CD8-positive, alpha-beta memory T cell (primary cell): Measurements from ENCODE around the gene ATOSA. TPM values are rescaled to one million over a fixed set of nuclear protein-coding genes. Genes with fewer than 3 reads are reported as not detected.

Source experiments
- CTCF ChIA-PET: fragments of 350-600 bp; sonication (Branson Sonifier 250); formaldehyde crosslinking; loops from one replicate; lab custom pipeline; 2021; ENCODE audit warnings: antibody characterized with exemption; lab: Charles Lee
- POLR2A ChIA-PET: fragments of 350-600 bp; sonication (Branson Sonifier 250); formaldehyde crosslinking; loops from one replicate; lab custom pipeline; 2021; ENCODE audit warnings: antibody characterized with exemption; lab: Charles Lee
- DNase-seq, 5 donors: peaks; one replicate each; pipeline versions ENCODE4 v3.0.0 to v3.0.0-alpha.2; 2020 to 2022; ENCODE audit warnings: mixed read lengths in 1 of 5
- H3K27ac ChIP-seq: one replicate; pipeline ENCODE4 v1.7.0; 2013; ENCODE audit warnings: low read depth, mild to moderate bottlenecking, low read length, moderate library complexity
- H3K27me3 ChIP-seq: 2 replicates; pipeline ENCODE4 v1.7.0; 2013; ENCODE audit warnings: low read length, mild to moderate bottlenecking; ENCODE audit not compliant: insufficient read depth, poor library complexity, severe bottlenecking
- H3K36me3 ChIP-seq: 2 replicates; pipeline ENCODE4 v1.7.0; 2013; ENCODE audit warnings: mild to moderate bottlenecking, low read length, moderate library complexity; ENCODE audit not compliant: insufficient read depth
- H3K4me1 ChIP-seq: 2 replicates; pipeline ENCODE4 v1.7.0; 2013; ENCODE audit warnings: mild to moderate bottlenecking, low read length, moderate library complexity; ENCODE audit not compliant: insufficient read depth
- H3K4me3 ChIP-seq: 2 replicates; pipeline ENCODE4 v1.7.0; 2013; ENCODE audit warnings: mild to moderate bottlenecking, low read length
- H3K9me3 ChIP-seq: 2 replicates; pipeline ENCODE4 v1.7.0; 2013; ENCODE audit warnings: mild to moderate bottlenecking, low read length
- H3K27ac Mint-ChIP-seq, 8 donors: one replicate each; pipeline ENCODE4 v1.8.0; 2020 to 2021; ENCODE audit warnings: mixed read lengths in 8 of 8, mild to moderate bottlenecking in 6 of 8, inconsistent platforms in 3 of 8, moderate library complexity in 3 of 8
- H3K27me3 Mint-ChIP-seq, 2 donors: one replicate each; pipeline ENCODE4 v1.8.0; 2020 to 2021; ENCODE audit warnings: mixed read lengths in 2 of 2, mild to moderate bottlenecking in 1 of 2, moderate library complexity in 1 of 2
- H3K36me3 Mint-ChIP-seq, 3 donors: one replicate each; pipeline ENCODE4 v1.8.0; 2020 to 2021; ENCODE audit warnings: mixed read lengths in 3 of 3, inconsistent platforms in 1 of 3, mild to moderate bottlenecking in 1 of 3
- H3K4me1 Mint-ChIP-seq, 3 donors: one replicate each; pipeline ENCODE4 v1.8.0; 2020 to 2021; ENCODE audit warnings: mixed read lengths in 3 of 3, inconsistent platforms in 1 of 3, mild to moderate bottlenecking in 1 of 3
- H3K4me3 Mint-ChIP-seq, 7 donors: one replicate each; pipeline ENCODE4 v1.8.0; 2020 to 2021; ENCODE audit warnings: mixed read lengths in 7 of 7, mild to moderate bottlenecking in 6 of 7, moderate library complexity in 4 of 7, inconsistent platforms in 2 of 7
- H3K9me3 Mint-ChIP-seq, 5 donors: one replicate each; pipeline ENCODE4 v1.8.0; 2020 to 2022; ENCODE audit warnings: mixed read lengths in 5 of 5, mild to moderate bottlenecking in 3 of 5, moderate library complexity in 2 of 5, inconsistent platforms in 1 of 5
- polyA plus RNA-seq: library from polyadenylated mRNA; unstranded; fragments of 300-500 nt; fragmentation: Illumina TruSeq; gene quantifications from one replicate; pipeline ENCODE4 v1.2.3, GENCODE V29; 2021
- total RNA-seq, 2 experiments: library from RNA; stranded (reverse); gene quantifications; one replicate each; pipeline ENCODE4 v1.2.3, GENCODE V29; 2021

ATOSA gene
- total and polyA plus RNA-seq, 3 experiments from 2014 or later: 16.4 to 17.2 (median 17.1) TPM

DNA sequence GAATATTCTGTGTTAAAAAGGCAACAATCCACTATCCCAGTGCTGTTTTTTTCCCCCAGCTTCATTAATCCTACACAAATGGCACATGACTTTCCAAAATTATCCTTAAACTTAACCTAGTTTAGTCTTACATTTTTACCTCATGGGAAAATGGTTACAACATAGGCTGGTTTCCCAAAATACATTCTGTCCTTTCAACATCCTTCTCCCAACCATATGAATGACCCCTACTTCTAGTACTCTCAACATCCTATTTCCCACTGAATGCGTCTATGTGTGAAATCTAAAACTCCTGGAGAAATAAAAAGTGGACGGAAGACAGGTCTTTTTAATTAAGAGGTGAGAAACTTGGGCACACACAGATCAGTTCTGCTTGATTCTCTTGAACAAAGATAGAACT, 33.3 kb downstream of the ATOSA start:
- H3K36me3 ChIP-seq: peaks cover 4% of the 10 kb centered on the region
- peak overlapping the region in 3 of 8 donors; percentile 2 to 76 (median 53) for H3K27ac Mint-ChIP-seq
- CTCF ChIA-PET: no interaction called here

DNA sequence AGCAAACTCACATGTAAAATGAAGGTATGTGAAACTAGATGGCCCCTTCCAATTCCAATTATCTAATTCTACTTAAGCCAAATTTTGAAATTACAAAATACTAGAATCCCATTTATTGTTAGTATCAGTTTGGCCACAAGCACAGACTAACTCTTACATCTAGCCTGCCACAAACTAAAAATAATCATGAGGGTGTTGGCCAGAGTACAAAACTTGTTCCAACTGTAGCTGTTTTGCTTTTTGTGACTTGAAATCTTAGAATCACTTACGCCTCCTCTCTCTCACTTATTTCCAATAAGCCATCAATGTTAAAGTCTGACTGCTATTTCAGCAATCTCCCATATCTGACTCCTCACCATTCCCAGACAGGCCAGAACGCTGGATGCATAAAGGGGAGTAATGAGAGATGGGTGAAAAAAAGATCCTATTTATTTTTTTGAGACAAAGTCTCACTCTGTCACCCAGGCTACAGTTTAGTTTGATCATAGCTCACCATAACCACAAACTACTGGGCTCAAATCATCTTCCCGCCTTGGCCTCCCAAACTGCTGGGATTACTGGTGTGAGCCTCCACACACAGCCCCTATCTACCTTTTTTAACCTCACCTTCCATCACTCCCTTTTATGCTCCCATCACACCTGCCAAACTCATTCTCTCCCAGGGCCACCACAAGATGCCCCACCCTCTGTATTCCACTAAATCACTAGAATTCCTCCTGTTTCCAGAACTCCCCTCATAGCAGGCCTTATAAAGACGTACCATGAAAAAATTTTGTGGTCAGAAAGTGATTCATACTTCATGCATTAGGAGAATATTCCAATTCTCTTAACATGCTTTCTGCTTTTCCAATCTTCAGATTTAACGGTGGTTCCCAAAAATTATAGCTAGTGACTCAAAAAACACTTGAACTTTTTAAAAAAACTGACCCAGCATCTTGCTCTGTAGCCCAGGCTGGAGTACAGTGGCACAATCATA, 36.5 kb downstream of the ATOSA start:
- Mint-ChIP-seq H3K27ac (peak overlapping the region in 6 of 8 donors; percentile 6 to 86 (median 50)), H3K4me3 (no peak overlapping the region), H3K27me3 (no peaks in the 10 kb centered on the region), H3K9me3 (no peaks in the 10 kb centered on the region), H3K4me1 (peaks cover 9 to 27% (median 17%) of the 10 kb centered on the region in 3 donors), H3K36me3 (peaks cover 0 to 70% (median 13%) of the 10 kb centered on the region in 3 donors)
- Histone ChIP-seq H3K27me3 (no peaks in the 10 kb centered on the region), H3K27ac (no peak overlapping the region), H3K9me3 (no peaks in the 10 kb centered on the region), H3K4me3 (no peak overlapping the region), H3K4me1 (no peaks in the 10 kb centered on the region), H3K36me3 (peaks cover 2% of the 10 kb centered on the region)
- ChIA-PET CTCF (no interaction called here), POLR2A (interaction anchor here (0.7 kb wide), 1 partner anchor 333 kb away, joined by 4 read pairs; no protein-coding TSS in a partner anchor)
- DNase-seq: no peak

More for the DNA sequence above, 33.3 kb downstream of the ATOSA start:
- Mint-ChIP-seq H3K9me3 (no peaks in the 10 kb centered on the region), H3K36me3 (peaks cover 0 to 65% (median 15%) of the 10 kb centered on the region in 3 donors), H3K27me3 (no peaks in the 10 kb centered on the region), H3K4me3 (no peak overlapping the region), H3K4me1 (peaks cover 12 to 35% (median 31%) of the 10 kb centered on the region in 3 donors)
- no peaks in the 10 kb centered on the region for H3K4me1 ChIP-seq
- POLR2A ChIA-PET: no interaction called here
- no peaks in the 10 kb centered on the region for H3K27me3 ChIP-seq
- no peak for DNase-seq
- H3K4me3 ChIP-seq: no peak overlapping the region
- no peaks in the 10 kb centered on the region for H3K9me3 ChIP-seq
- no peak overlapping the region for H3K27ac ChIP-seq

DNA sequence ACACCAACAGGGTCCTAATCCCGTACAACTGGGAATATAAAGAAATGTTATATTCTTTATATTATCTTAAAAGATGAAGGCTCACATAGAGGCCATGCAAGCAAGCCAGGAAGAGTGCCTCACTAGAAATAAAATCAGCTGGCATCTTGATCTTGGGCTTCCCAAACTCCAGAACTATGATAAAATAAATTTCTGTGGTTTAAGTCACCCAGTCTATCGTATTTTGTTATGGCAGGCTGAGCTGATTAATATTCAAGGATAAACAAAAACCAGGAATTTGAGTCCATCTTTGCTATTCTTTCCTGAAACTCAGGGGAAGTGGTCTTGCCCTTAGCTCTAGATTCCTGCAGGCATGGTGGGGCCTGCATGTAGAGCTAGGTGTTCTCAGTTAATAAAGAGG, 42.7 kb downstream of the ATOSA start:
- Mint-ChIP-seq H3K27ac (peak overlapping the region in 1 of 8 donors; percentile 34), H3K4me1 (peaks cover 6 to 24% (median 23%) of the 10 kb centered on the region in 3 donors), H3K36me3 (peaks cover 5 to 64% (median 6%) of the 10 kb centered on the region in 3 donors), H3K9me3 (no peaks in the 10 kb centered on the region), H3K4me3 (no peak overlapping the region), H3K27me3 (no peaks in the 10 kb centered on the region)
- POLR2A ChIA-PET: no interaction called here
- CTCF ChIA-PET: no interaction called here
- no peaks in the 10 kb centered on the region for H3K9me3 ChIP-seq
- H3K4me1 ChIP-seq: no peaks in the 10 kb centered on the region
- no peak for DNase-seq
- H3K27ac ChIP-seq: no peak overlapping the region
- no peaks in the 10 kb centered on the region for H3K27me3 ChIP-seq
- no peaks in the 10 kb centered on the region for H3K36me3 ChIP-seq
- H3K4me3 ChIP-seq: no peak overlapping the region

DNA sequence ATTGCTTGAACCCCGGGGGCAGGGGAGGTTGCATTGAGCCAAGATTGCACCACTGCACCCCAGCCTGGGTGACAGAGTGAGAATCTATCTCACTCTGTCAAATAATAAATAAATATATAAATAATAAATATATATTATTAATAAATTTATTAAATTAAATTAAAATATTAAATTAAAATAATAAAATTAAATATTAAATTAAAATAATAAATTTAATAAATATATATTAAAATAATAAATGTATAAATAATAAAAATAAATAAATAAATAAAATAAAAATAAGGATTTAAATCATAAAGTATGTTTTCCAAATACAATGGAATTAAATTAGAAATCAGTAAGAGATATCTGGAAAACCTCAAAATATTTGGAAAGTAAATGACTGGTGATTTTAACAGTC, 43.3 kb downstream of the ATOSA start:
- Mint-ChIP-seq H3K4me1 (peaks cover 6 to 26% (median 23%) of the 10 kb centered on the region in 3 donors), H3K27me3 (no peaks in the 10 kb centered on the region), H3K36me3 (peaks cover 5 to 63% (median 6%) of the 10 kb centered on the region in 3 donors), H3K27ac (no peak overlapping the region), H3K9me3 (no peaks in the 10 kb centered on the region), H3K4me3 (no peak overlapping the region)
- H3K36me3 ChIP-seq: no peaks in the 10 kb centered on the region
- H3K27ac ChIP-seq: no peak overlapping the region
- no peaks in the 10 kb centered on the region for H3K27me3 ChIP-seq
- peaks cover 3% of the 10 kb centered on the region for H3K4me1 ChIP-seq
- H3K9me3 ChIP-seq: no peaks in the 10 kb centered on the region
- ChIA-PET POLR2A (no interaction called here), CTCF (no interaction called here)
- DNase-seq: no peak
- H3K4me3 ChIP-seq: no peak overlapping the region

Other genes with a start within 250 kb of the ATOSA start
- 10 to 100 TPM; 31.0 to 37.3 TPM for gene MYO5A, start 150.5 kb downstream of the ATOSA start, total RNA-seq
- gene MYO5A, start 150.5 kb downstream of the ATOSA start, polyA plus RNA-seq: 15.8 TPM
- 100 to 1,000 TPM; 226 to 270 TPM for gene ARPP19, start 110.4 kb downstream of the ATOSA start, total RNA-seq
- 55.3 TPM for gene ARPP19, start 110.4 kb downstream of the ATOSA start, polyA plus RNA-seq
- not detected for gene ONECUT1, start 110.9 kb upstream of the ATOSA start, total RNA-seq
- not detected for gene ONECUT1, start 110.9 kb upstream of the ATOSA start, polyA plus RNA-seq